Stimulated activated CD4-positive, alpha-beta T cell treated with anti-CD3 and anti-CD28 coated beads, Interleukin-4, amount 100 ng/mL, for 24 hours (primary cell): ENCODE data around the gene ROBO2.

Experiments used
- DNase-seq: peaks from one replicate; pipeline ENCODE4 v3.0.0-alpha.2; 2020

ROBO2 gene

DNA sequence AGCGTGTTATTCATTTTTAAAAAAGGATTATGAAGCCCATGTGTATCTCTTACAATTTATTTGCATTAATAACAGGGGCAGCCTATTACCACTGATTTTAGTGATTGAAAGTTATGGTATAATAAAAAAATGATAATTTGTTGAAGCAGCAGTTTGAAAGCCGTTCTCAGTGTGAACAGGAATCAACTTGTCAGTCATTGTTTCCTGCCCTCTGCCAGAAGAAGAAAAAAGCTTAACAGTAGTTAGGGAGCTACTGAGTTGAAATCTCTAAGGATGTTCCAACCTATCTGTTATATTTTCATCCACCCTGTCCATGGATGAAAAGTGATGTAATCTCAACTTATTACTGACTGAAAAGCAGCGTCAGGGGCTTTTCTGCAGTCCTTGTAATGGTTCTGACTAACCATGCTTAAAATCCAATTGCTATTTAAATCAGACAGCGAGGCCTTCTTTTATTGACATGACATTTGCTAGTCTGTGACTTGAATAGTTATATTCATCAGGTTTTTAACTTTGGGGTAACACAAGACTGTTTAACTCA, 486.7 kb downstream of the ROBO2 start:
- no peak for DNase-seq

DNA sequence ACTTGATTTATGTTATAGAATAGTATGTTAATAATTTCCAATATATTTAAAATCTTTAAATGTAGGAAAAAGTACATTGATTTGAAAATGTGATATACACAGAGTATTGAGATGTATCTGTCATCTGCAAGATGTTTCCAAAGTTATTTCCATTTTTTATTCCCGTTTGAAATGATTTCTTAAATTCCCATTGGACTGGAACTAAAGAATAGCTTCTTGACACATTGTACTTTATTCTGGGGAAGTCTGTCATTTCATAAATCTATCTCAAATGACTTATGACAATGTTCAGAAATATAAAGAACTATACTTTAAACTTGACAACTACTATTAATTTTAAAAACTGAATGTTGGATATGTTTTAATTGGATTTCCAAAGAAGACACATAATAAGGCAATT, 489.6 kb downstream of the ROBO2 start:
- no peak for DNase-seq

DNA sequence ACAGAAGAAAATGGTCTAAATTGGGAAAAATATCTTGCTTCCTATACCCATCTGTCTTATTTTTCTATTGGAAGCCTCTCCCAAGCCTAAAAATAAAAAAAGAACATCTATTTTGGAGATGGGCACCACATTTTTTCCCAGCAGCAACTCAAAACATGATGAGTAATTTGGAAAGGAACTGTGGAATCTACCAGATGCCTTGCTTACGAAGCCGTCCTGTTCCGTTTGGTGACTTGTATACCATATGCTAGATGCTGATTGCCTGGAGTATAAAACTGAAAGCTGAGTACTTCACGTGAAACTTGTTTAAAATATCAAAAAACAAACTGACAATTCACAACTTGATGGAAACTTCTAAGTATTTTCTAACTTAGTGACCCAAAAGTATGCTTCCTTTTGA, 491.0 kb downstream of the ROBO2 start:
- no peak for DNase-seq

DNA sequence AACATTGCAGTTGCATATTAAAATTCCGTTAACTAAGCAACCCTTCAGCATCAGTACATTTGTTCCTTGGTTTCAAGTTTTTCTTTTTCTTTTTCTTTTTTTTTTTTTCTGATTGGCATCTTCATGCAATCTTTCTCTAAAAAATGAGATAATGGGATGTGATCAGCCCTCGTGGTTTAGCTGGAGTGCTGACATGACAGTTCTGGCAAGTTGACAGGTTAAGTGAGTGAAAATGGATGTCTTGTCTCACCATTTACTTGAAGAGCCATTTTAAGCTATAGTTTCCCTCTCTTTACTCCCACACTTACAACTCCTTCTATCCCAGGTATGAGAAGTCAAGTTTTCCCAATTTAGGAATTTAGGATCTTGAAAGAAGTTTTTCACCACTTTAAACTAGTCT, 495.2 kb downstream of the ROBO2 start:
- DNase-seq: no peak

DNA sequence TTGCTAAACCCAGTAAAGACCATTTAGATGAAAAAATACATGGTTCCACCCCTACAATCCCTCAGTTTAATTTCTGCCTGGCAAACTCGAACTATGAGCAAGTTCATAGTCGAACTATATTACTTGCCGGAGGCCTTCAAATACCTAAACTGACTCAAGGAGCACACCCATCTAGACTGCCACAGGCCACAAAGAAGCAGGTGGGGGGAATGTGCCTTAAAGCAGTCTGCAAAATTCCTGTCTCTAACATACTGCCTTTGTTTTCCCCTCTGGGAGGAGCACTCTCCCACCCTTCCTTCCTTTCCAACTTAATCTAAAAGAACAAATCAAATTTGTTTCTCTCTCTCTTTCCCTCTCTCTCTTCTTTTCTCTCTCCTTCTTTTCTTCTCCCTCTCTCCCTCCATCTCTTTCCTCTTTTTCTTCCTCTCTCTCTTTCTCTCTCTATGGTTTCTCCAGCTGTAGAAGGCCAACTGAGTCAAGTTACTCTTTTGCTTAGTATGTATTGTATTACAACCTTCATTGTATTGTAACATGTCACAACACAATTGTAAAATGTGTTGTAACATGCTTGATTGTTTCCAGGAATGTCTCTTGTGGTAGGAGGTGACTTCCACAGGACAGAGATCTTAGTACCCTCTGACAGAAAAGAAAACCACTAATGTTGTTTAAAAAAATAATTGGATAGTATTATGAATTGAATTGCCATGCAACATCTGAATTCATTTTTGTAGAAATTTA, 496.3 kb downstream of the ROBO2 start:
- no peak for DNase-seq

DNA sequence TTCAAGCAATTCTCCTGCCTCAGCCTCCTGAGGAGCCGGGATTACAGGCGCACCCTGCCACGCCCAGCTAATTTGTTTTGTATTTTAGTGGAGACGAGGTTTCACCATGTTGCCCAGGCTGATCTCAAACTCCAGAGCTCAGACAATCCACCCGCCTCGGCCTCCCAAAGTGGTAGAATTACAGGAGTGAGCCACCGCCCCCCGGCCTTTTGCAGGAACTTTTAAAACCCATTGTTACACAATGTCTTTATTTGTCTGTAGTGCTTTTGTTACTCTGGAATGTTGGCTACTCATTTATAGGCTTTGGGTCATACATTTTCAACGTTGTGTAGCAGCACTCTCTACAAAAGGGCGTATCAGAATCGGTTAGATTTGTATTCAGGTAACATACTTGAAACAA, 499.1 kb downstream of the ROBO2 start:
- DNase-seq: no peak

DNA sequence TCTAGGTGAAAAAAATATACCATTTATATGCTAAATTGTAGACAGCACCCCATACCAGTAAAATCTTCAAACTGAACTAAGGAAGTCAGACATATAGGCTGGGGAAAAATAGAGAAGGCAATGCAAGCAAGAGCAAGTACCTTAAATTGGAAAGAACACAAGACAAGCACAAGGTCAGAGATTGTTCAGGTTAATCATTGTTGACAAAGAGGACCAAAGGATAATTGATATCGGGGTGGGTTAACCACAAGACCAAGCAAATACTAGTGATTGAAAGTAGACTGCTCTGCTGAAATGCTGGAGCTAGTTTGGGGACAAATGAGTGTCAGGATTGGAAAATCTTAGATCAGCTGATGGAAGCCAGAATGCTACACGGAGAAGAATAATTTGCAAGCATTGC, 499.8 kb downstream of the ROBO2 start:
- no peak for DNase-seq

DNA sequence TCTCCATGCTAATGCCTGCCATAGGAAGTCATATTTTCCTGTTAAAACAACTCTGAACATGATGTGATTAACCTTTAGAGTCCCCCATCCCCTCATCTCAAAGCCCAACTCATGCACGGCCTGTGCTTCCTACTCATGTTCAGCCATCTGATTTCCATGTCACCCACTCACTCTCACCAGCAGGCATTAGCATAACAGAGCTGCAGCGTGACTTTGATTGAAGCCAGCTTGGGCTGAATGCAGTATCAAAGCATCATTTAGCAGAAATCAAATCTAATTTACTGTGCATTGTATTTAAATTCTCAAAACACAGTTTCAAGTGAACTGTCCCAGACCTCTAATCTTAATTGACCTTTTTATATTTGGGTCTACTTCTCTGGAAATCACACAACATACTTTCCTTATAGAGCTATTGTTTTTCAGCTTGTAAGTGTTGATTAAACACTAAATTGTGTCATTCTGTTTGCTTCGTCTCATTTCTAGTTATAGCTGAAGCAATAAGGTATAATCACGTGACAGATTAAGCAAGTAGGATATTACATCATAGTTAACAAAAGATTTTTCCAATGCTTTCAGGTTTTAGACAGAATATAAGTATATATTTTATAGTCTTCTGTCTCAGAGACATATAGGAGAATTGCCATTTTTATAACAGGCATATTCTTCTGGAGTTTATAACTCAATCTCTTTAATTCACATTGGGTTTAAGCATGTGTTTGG, 501.5 kb downstream of the ROBO2 start:
- no peak for DNase-seq

DNA sequence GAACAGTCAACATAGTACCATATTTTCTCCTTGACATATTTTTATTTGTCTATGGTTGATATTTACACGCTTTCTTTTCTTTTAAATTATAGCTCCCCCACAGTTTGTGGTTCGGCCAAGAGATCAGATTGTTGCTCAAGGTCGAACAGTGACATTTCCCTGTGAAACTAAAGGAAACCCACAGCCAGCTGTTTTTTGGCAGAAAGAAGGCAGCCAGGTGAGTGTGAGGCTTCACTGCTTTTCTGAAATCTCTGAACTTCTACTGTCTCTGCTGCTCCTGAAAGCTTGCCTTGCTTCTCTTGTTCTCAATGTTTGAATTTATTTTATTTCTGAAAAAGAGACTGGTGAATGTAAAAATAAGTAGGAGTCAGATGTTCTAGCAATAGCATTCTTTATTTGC, 506.3 kb downstream of the ROBO2 start:
- no peak for DNase-seq

DNA sequence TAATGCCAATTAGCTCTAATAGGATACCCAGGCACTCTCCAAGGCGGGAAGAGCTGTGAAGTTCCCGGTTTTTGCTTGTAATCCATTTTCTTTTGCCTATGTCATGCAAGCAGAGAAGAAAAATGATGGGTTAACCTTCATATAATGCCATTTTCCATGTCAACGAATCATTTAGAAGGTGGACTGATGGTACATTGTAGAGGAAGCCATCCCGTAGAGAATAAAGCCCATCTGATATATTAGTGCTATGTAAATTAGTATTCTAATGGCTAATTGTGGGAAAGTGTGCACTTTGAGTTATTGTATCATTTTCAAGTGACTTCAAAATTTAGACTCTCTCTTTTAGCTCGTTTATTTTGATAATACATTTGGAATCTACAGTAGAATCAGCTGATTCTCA, 509.1 kb downstream of the ROBO2 start:
- DNase-seq: no peak

DNA sequence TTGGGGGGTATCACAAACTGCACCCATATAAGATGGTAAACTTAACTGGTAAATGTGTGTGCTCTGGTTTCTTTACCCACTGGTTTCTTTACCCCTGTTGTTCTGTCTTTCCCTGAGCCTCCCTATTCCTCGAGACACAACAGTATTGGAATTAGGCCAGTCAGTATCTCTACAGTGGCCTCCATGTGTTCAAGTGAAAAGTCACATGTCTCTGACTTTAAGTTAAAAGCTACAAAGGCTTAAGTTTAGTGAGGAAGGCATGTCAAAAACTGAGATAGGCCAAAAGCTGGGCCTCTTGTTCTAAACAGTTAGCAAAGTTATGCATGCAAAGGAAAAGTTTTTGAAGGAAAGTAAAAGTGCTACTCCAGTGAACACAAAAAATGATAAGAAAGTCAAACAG, 513.3 kb downstream of the ROBO2 start:
- no peak for DNase-seq

DNA sequence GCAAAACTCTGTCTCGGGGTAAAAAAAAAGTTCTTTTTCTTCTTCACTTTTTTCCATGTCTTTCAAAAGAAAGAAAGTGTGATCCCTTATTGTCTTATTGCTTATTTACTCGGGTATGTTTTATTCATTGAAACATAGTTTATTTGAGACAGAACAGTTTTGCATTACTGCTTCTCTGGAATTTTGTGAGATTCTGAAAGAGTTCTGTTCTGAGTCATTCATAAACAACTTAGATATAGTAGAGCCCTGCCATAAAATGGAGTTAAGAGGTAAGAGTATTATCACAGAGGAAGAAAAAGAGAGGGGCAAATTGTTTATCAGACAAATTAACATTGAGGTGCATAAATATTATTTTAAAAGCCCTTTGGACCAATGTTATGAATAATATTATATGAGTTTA, 522.2 kb downstream of the ROBO2 start:
- DNase-seq: no peak

DNA sequence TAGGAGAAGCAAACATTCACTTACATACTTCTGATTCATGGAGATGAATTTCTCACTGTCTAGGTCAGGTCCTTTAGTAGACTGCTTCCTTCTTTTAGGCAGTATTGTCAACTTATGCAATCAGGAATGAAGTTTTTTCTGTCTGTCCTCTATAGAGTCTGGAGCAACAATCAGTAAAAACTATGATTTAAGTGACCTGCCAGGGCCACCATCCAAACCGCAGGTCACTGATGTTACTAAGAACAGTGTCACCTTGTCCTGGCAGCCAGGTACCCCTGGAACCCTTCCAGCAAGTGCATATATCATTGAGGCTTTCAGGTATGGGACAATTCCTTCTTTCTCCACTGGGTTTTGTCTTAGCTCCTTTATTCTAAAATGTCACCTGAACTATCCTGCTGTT, 523.1 kb downstream of the ROBO2 start:
- no peak for DNase-seq

DNA sequence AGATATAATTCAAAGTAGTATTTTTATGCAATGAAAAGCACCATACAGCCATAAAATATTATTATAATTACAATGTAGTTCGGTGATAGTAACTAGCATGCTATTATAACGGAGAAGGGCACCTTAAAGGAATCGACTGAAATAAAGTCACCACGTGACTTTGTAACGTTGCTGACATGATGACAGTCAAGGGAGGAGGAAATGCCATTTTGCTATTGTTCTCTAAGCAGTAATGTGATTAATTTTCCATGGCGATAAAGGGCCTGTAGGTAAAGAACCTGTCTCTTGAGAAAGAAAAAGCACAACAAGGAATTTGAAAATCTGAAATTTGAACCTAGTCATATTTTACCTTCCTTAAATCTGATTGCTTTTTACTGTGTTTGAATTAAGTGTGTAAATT, 526.2 kb downstream of the ROBO2 start:
- DNase-seq: no peak

DNA sequence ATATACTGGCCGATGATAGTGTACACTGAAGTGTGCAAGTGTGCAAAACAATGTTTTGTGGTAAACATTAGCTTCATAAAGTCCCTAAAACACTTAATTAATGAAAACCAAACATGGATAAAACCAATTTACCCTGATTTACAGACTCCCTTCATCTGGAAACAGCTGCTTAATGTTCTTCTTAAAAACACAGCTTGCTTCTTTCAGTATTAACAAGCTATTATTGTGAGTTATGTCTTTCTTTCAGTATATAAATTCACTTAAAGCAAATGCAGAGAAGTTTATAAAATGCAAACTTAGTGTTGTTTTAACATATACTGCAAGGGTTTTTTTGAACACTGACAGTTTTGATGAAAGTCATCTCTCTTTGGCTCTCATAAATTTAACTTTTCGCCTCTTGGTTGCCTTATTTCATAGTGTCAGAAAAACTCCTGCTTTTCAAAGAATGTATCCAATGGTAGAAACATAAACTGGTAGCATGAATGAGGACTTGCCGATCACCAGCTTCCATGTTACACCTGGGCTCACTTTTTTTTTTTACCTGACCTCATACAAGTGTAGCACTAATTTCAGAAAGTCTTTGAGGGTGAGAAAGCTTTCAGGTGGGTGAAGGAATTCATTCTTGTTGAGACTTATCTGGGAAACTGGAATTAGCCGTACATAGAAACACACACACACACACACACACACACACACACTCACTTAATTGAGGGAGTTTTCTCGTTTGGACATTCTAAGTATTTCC, 532.2 kb downstream of the ROBO2 start:
- DNase-seq: no peak

DNA sequence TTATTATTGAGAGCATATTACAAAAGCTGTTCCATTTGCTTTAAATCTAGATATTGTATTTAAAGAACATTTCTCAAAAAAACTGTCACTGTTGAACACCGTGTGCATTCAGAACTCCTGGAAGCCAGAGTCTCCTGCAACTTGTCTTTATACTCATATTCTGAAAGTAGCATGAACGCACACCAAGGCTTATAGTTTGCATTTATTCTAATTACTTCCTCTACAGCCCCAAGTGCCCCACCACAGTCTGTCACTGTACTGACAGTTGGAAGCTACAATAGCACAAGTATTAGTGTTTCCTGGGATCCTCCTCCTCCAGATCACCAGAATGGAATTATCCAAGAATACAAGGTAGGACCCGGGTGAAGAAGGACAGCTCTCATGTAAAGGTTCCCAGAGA, 537.4 kb downstream of the ROBO2 start:
- no peak for DNase-seq

DNA sequence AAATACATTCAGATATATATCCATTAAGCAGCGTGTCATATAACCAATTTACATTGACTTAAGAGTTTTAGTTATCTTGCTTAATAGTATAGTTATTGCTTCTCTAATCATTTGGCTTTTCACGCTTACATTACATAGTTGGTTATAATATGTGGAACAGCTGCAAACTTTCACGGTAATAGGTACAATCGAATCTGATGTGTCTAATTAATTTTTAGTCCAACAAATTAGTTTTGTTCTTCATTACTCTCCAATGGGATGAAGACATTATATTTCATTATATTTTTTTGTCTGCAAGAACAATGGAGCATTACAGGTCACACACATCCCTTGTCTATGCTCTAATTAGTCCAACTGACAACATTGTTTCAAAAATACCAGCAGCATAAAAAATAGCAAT, 546.3 kb downstream of the ROBO2 start:
- no peak for DNase-seq

DNA sequence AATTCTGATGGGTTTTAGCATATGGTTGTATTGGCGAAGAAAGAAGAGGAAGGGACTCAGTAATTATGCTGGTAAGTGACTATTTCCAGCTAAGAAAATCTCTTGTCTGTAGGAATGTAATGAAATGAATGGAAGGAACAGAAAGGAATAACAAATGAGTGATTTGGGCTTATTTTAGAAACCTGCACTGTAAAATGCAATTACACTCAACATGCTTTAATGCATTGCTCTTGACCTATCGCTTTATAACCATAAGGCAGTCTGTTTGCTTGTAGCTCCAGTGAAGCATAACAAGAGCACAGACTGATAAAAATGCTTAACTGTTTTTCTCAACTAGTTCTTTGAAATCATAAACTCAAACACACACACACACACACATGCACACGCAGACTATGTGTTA, 549.0 kb downstream of the ROBO2 start:
- DNase-seq: no peak

DNA sequence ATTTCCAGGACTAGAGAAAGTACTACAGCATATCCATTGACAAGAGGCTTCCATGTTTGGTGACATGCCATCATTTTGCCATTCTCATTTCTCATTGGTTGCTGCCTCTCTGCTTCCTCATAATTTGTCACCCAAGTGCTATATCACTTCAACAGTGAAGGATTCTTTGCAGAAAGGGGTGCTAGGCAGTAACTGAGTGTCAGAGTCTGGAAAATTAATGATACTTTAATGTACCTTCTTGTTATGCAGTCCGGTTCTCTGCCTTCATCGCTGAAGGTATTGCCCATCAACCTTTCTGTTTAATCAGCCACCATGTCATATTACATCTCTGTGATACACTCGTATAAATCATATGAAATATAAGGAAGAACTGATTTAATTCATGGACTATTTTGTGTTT, 550.3 kb downstream of the ROBO2 start:
- DNase-seq: no peak

DNA sequence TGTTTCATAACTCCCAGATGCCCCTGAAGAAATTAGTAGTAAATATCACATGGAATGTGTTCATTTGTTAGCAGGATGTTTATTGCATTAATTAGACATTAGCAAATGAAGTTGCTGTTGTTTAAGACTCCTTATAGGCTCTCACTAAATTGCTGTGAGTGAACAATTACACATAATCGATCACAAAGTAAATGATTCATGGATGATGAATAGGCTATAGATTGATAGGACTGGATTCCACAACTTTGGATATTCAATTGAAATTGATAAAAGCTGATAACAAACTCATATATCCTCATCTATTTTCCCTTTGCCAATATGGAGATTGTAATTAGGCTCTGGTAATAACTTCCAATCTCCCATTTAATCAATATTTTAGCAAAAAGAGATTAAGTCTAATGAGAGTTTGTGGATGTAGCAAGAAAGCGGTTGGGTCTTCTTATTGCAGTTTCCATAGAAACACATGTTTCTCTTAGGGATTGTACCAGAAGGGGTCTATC, 555.5 kb downstream of the ROBO2 start:
- DNase-seq: no peak

DNA sequence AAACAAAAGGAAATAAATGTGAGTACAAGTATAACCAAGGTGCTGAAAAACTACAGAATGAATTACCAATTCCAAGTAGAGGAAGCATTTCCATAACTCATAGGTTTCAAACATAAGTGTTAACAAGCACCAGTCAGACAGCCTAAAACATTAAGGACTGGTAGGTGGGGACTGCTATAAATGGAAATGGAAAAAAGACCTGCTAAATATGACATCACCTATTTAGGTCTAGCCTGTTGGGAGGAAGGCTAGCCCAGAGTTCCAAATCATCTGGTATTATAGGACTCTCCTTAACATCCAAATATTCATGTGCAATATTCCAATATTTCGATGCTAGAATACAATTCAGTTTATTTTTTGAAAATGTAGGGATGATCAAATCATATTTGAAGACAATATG, 560.0 kb downstream of the ROBO2 start:
- no peak for DNase-seq

DNA sequence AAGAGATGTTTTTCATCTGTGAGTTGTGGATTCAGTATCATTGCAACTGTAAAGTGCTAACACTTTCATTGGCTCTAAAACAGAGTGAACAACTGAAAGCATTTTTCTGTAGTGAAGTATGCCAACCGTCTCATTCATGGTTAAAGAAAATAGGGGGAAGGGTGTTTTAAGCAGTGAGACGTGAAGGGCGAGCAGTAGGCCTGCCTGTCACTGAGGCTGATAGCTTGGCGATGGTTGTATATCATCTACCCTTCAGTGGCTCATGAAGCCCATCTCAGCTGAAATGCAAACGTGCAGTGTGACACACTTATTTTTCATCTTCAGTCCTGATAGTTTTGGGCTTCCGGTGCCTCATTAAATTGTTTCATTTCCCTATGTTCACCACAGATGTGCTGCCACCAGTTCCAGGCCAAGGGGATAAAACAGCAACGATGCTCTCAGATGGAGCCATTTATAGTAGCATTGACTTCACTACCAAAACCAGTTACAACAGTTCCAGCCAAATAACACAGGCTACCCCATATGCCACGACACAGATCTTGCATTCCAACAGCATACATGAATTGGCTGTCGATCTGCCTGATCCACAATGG, 562.0 kb downstream of the ROBO2 start:
- no peak for DNase-seq

DNA sequence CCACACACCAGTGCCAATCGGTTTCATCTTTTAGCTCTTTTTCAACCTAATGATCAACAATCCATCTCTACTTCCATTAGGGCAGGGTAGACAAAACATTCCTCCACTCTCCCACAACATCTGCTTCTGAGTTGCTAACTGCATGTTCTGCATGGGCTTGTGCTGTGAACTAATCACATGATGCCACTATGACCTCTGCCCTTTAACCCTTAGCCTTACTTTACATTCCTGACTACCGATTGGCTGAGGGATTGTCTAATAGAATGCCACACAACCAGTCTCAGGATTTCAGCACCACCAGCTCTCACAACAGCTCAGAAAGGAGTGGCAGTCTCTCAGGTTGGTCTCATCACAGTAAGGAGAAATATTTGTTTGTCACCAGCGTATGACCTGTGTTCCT, 562.8 kb downstream of the ROBO2 start:
- no peak for DNase-seq
